Upper lobe of left lung (tissue), 4 donors: ENCODE results near the gene SMCO4.

Source experiments
- CTCF ChIP-seq, 6 experiments: fragments of 450-650 bp in 4 of 6; fragments of 200-600 bp in 2 of 6; sonication (generic) in 2 of 6; IDR thresholded peaks; one replicate each; pipeline ENCODE4 v1.5.1; 2016 to 2019; ENCODE audit warnings: antibody characterized with exemption in 6 of 6
- POLR2AphosphoS5 ChIP-seq, 2 donors: sonication (generic); formaldehyde crosslinking; IDR thresholded peaks; one replicate each; pipeline ENCODE4 v1.5.1; 2017; ENCODE audit warnings: antibody characterized with exemption in 2 of 2

- TF ChIP-seq CTCF (IDR thresholded peaks at IDR 0.05), result no peak
- no peak for TF ChIP-seq POLR2AphosphoS5 (IDR thresholded peaks at IDR 0.05)
Measured at GRCh38 chr11:93474123-93474522, 69.1 kb downstream of the SMCO4 start.
